ENCODE data around the gene LSR. TPM values are rescaled to one million over a fixed set of nuclear protein-coding genes. Genes with fewer than 3 reads are reported as not detected.

Gene LSR
- total and polyA plus RNA-seq, 2 donors (not counting 1 experiment from before 2014, with no cell fraction given): 37.2 to 45.3 TPM

DNA sequence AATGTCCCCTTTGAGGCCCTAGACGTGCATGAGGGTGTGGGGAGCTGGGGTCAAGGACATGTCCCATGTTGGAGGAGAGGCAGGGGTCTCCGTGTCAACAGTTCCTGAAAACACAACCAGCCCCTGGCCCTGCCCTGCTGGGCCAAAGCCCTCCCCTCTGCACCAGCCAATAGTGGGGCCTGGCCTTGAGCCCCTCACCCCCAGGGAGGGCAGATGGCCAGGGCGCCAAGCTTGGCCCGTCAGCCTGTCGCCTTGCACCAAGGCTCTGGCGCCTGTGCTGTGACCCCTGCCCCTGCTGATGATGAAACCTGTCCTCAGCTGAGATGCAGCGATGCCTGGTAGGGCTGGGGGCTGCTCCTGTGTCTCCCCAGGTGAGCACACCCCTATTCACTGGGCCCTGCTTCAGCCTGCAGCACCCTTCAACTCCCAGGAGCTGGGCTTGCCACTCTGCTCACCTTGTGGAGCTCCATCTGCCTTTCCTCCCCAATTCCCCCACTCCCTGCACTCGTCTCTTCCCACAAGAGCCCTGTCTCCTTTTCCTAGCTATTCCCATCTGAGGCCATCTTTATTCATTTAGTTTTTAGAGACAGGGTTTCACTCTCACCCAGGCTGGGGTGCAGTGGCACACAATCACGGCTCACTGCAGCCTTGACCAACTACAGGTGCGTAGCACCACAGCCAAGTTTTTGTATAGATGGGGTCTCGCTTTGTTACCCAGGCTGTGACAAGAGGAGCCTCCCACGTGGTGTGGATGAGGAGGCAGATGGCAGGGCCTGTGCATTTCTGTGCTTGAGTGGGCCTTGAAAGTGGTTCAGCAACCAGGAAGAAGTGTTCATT lies 31.4 kb downstream of the LSR start:
- H3K36me3 ChIP-seq (replicated peaks in 1 of 2; ENCODE audit: control extremely low read depth in 1 of 2, control insufficient read depth in 1 of 2, extremely low read depth in 1 of 2, insufficient read depth in 2 of 2, low read length in 1 of 2): peaks cover 0 to 30% of the 10 kb centered on the region in 2 experiments
- peak overlapping the region; percentile 10 for H3K4me3 Mint-ChIP-seq
- H3K27ac ChIP-seq (ENCODE audit: low read length in 2 of 2): peak overlapping the region in 1 of 2 donors; percentile 30
- intact Hi-C loops (cut with micrococcal nuclease): loop anchor here (5.0 kb wide), 2 partner anchors 42 to 67 kb away; partner anchors contain the start of gene FFAR1
- TF ChIP-seq EZH2 (IDR thresholded peaks at IDR 0.05; ENCODE audit: borderline replicate concordance, insufficient read depth, low read depth, low read length, poor library complexity, severe bottlenecking): no peak
- TF ChIP-seq, protein P1, sequence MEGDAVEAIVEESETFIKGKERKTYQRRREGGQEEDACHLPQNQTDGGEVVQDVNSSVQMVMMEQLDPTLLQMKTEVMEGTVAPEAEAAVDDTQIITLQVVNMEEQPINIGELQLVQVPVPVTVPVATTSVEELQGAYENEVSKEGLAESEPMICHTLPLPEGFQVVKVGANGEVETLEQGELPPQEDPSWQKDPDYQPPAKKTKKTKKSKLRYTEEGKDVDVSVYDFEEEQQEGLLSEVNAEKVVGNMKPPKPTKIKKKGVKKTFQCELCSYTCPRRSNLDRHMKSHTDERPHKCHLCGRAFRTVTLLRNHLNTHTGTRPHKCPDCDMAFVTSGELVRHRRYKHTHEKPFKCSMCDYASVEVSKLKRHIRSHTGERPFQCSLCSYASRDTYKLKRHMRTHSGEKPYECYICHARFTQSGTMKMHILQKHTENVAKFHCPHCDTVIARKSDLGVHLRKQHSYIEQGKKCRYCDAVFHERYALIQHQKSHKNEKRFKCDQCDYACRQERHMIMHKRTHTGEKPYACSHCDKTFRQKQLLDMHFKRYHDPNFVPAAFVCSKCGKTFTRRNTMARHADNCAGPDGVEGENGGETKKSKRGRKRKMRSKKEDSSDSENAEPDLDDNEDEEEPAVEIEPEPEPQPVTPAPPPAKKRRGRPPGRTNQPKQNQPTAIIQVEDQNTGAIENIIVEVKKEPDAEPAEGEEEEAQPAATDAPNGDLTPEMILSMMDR (IDR thresholded peaks at IDR 0.05): no peak
- peaks cover 47% of the 10 kb centered on the region for H3K4me1 Mint-ChIP-seq
- H3K4me1 ChIP-seq (ENCODE audit: control insufficient read depth in 2 of 2, insufficient read depth in 2 of 2, low read length in 2 of 2): peaks cover 38 to 42% of the 10 kb centered on the region in 2 donors
- CTCF ChIA-PET: interaction anchor here (0.9 to 1.5 kb wide), 5 partner anchors 11 to 73 kb away, joined by 3 to 4 read pairs (median 4); partner anchors contain the start of genes FFAR1 and USF2
- no peaks in the 10 kb centered on the region for H3K27me3 Mint-ChIP-seq
- H3K4me2 ChIP-seq (replicated peaks; ENCODE audit: low read depth, low read length, poor library complexity, severe bottlenecking): peak overlapping the region; percentile 26
- POLR2A ChIA-PET: interaction anchor here (0.6 to 1.5 kb wide), 8 partner anchors 8 to 98 kb away, joined by 3 to 8 read pairs (median 3); partner anchors contain the start of genes CD22 and USF2
- peak; percentile 36 for ATAC-seq (ENCODE audit: low read depth)
- WGBS (ENCODE audit: insufficient coverage): 77% methylated on average over 8 of the region's 12 CpGs
- peak; percentile 59 for DNase-seq
- no peaks in the 10 kb centered on the region for H3K9me3 Mint-ChIP-seq (ENCODE audit: insufficient read depth)
- H3K9me3 ChIP-seq (ENCODE audit: control extremely low read depth in 1 of 3, control insufficient read depth in 2 of 3, insufficient read depth in 1 of 3, low read length in 2 of 3): no peaks in the 10 kb centered on the region
- H3K27ac Mint-ChIP-seq: peak overlapping the region; percentile 43
- no peaks in the 10 kb centered on the region for H3K27me3 ChIP-seq (replicated peaks in 1 of 4; ENCODE audit: control extremely low read depth in 1 of 4, control insufficient read depth in 3 of 4, insufficient read depth in 4 of 4, low read length in 3 of 4)
- H4K20me1 ChIP-seq (ENCODE audit: control insufficient read depth, insufficient read depth, low read length, poor library complexity, severe bottlenecking): peaks cover 17% of the 10 kb centered on the region
- no peak overlapping the region for H2AFZ ChIP-seq (ENCODE audit: insufficient read depth, low read depth, low read length, poor library complexity, severe bottlenecking)
- H3K4me3 ChIP-seq (ENCODE audit: control extremely low read depth in 1 of 5, extremely low read depth in 1 of 5, insufficient read depth in 1 of 5, low read depth in 2 of 5, low read length in 4 of 5): no peak overlapping the region
- no peak overlapping the region for H3K9ac ChIP-seq (ENCODE audit: low read length)
- peaks cover 22% of the 10 kb centered on the region for H3K79me2 ChIP-seq (ENCODE audit: control insufficient read depth, insufficient read depth, low read length)
